Smooth muscle cell (in vitro differentiated cells): ENCODE measurements around the gene SOAT1. TPM values are rescaled to one million over a fixed set of nuclear protein-coding genes. Genes with fewer than 3 reads are reported as not detected.

ENCODE experiments used
- DNase-seq: peaks from one replicate; lab custom pipeline; 2025; ENCODE audit not compliant: unreplicated experiment; lab: John Stamatoyannopoulos, UW
- H2AFZ ChIP-seq: fragments of 200-600 bp; sonication (generic); 2 replicates; pipeline ENCODE4 v1.6.0; 2016; ENCODE audit warnings: antibody characterized with exemption, low read depth, mild to moderate bottlenecking
- H3F3A ChIP-seq: fragments of 200-600 bp; sonication (generic); 2 replicates; pipeline ENCODE4 v1.6.0; 2017; ENCODE audit warnings: antibody characterized with exemption, low read depth
- H3K27ac ChIP-seq: fragments of 200-600 bp; sonication (generic); 2 replicates; pipeline ENCODE4 v1.5.1; 2016; ENCODE audit warnings: low read depth, mild to moderate bottlenecking
- H3K27me3 ChIP-seq: fragments of 200-600 bp; sonication (generic); 2 replicates; pipeline ENCODE4 v1.6.1; 2016; ENCODE audit warnings: low read depth, mild to moderate bottlenecking
- H3K36me3 ChIP-seq: fragments of 200-600 bp; sonication (generic); 2 replicates; pipeline ENCODE4 v1.5.1; 2016; ENCODE audit warnings: low read depth
- H3K4me1 ChIP-seq: fragments of 200-600 bp; sonication (generic); 2 replicates; pipeline ENCODE4 v1.5.1; 2016; ENCODE audit warnings: low read depth
- H3K4me2 ChIP-seq: fragments of 200-600 bp; sonication (generic); 2 replicates; pipeline ENCODE4 v1.6.0; 2016; ENCODE audit warnings: mild to moderate bottlenecking
- H3K4me3 ChIP-seq: fragments of 200-600 bp; sonication (generic); 2 replicates; pipeline ENCODE4 v1.5.1; 2016; ENCODE audit warnings: mild to moderate bottlenecking
- H3K79me2 ChIP-seq: fragments of 200-600 bp; sonication (generic); 2 replicates; pipeline ENCODE4 v1.6.0; 2016; ENCODE audit warnings: low read depth, mild to moderate bottlenecking
- H3K9ac ChIP-seq: fragments of 200-600 bp; sonication (generic); 2 replicates; pipeline ENCODE4 v1.6.0; 2016; ENCODE audit warnings: low read depth
- H3K9me3 ChIP-seq: fragments of 200-600 bp; sonication (generic); replicated peaks from 2 replicates; pipeline ENCODE4 v1.5.1; 2016; ENCODE audit warnings: low read depth
- H4K20me1 ChIP-seq: fragments of 200-600 bp; sonication (generic); 2 replicates; pipeline ENCODE4 v1.6.0; 2016; ENCODE audit warnings: low read depth
- WGBS: methylation state at CpG from one replicate; pipeline ENCODE4 v1.1.7; 2016; ENCODE audit warnings: low lambda C conversion rate; 5-methylcytosine and 5-hydroxymethylcytosine counted together
- polyA plus RNA-seq: library from polyadenylated mRNA; unstranded; fragments of >200 nt; fragmentation: Nextera tagmentation; extraction: Ambion mirVana; gene quantifications from 2 replicates; pipeline ENCODE4 v1.2.1, GENCODE V29; 2016
- total RNA-seq: library from RNA; depleted of rRNA; stranded (reverse); fragments of >200 nt; gene quantifications from 2 replicates; pipeline ENCODE4 v1.2.3, GENCODE V29; 2014
- TF ChIP-seq, protein P1 (sequence below): fragments of 200-600 bp; sonication (generic); IDR thresholded peaks from 2 replicates; pipeline ENCODE4 v1.5.1; 2017; ENCODE audit warnings: borderline replicate concordance, mild to moderate bottlenecking, antibody characterized with exemption; ENCODE audit not compliant: insufficient read depth, poor library complexity, severe bottlenecking

The SOAT1 gene
- total and polyA plus RNA-seq, 2 experiments from 2014 or later, result 15.4 to 20.2 TPM

DNA sequence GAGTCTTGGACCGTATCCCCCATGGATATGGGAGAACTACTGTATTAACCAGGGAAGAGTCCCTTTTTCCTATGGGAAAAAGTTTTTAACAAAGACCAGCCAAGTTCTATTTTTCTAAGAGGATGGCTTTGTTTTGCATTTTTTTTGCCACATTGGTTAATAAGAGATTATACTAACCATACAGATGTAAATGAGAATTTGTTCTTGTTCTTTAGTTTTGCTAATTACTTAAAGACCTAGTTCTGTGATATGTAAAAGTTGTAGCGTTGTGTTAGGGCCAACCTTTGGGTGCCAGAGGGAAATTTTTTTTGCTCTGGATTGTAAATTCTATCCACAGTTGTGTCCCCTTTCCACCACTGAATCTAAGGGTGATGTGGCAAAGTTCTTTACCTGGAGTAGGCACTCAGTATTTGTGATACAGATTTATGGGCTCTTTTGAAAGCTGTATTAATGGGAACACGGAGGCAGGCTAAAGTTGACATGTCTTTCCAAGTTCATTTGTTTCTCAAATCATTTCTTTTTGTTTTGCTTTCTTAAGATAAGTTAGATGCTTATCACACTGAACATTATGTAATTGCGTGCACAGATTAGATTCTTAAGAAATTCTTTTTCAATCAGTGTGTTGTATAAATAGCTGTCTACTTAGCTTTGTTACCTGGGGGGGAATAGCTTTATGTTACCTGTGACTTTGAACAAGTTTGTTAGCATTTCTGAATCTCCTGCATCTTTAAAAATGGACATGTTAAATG is 2.9 kb downstream of the SOAT1 start:
- H3K36me3 ChIP-seq, result no peaks in the 10 kb centered on the region
- no peak overlapping the region for H3K27ac ChIP-seq

DNA sequence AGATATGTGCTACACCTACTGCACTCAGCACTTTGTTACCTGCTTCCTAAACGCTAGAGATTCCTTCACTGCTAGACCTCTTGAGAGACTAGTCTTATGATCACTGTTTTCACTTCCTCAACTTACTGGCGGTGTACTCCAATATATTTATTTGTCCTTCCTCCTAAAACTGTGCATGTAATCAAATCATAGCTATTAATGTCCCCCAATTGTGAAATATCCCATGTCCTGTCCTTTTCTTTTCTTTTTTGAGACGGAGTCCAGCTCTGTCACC is 3.4 kb downstream of the SOAT1 start:
- Histone ChIP-seq H3K36me3 (no peaks in the 10 kb centered on the region), H3K27ac (no peak overlapping the region), H4K20me1 (peaks cover 31% of the 10 kb centered on the region), H3K4me2 (no peak overlapping the region), H3F3A (peaks cover 3% of the 10 kb centered on the region), H3K9me3 (no peaks in the 10 kb centered on the region), H2AFZ (no peak overlapping the region), H3K4me1 (peaks cover 19% of the 10 kb centered on the region), H3K79me2 (peaks cover 44% of the 10 kb centered on the region), H3K9ac (no peak overlapping the region), H3K27me3 (no peaks in the 10 kb centered on the region), H3K4me3 (no peak overlapping the region)
- TF ChIP-seq, protein P1, sequence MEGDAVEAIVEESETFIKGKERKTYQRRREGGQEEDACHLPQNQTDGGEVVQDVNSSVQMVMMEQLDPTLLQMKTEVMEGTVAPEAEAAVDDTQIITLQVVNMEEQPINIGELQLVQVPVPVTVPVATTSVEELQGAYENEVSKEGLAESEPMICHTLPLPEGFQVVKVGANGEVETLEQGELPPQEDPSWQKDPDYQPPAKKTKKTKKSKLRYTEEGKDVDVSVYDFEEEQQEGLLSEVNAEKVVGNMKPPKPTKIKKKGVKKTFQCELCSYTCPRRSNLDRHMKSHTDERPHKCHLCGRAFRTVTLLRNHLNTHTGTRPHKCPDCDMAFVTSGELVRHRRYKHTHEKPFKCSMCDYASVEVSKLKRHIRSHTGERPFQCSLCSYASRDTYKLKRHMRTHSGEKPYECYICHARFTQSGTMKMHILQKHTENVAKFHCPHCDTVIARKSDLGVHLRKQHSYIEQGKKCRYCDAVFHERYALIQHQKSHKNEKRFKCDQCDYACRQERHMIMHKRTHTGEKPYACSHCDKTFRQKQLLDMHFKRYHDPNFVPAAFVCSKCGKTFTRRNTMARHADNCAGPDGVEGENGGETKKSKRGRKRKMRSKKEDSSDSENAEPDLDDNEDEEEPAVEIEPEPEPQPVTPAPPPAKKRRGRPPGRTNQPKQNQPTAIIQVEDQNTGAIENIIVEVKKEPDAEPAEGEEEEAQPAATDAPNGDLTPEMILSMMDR, result no peak
- no peak for DNase-seq
- WGBS, result 87% methylated on average over 3 of the region's 3 CpGs

More for the DNA sequence above, 2.9 kb downstream of the SOAT1 start:
- H3K4me2 ChIP-seq, result no peak overlapping the region
- WGBS, result 74% methylated on average over 4 of the region's 4 CpGs
- peaks cover 40% of the 10 kb centered on the region for H3K79me2 ChIP-seq
- TF ChIP-seq, protein P1, result no peak
- H3K27me3 ChIP-seq, result no peaks in the 10 kb centered on the region
- H3K9me3 ChIP-seq, result no peaks in the 10 kb centered on the region
- peaks cover 3% of the 10 kb centered on the region for H3F3A ChIP-seq
- peaks cover 19% of the 10 kb centered on the region for H3K4me1 ChIP-seq
- H3K4me3 ChIP-seq, result no peak overlapping the region
- H3K9ac ChIP-seq, result no peak overlapping the region
- H4K20me1 ChIP-seq, result peaks cover 31% of the 10 kb centered on the region
- DNase-seq, result no peak
- H2AFZ ChIP-seq, result no peak overlapping the region

DNA sequence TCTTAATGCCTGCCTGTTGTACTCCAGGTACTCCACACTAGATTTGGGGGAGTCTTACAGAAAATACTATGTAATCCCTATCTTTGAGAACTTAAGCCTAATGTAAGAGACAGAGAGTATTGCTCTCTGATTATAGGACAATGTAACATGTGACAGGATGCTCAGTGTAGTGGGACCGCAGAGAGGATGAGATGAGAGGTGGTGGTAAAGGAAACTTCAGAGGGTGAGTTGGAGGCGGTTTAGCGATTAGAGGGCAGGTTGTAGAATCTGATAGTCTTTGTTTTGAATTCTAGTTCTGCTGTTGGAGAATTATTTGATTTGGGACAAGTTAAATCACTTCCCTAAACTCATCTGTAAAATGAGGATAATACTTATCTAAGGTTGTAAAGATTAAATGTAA is 5.4 kb downstream of the SOAT1 start:
- no peak for DNase-seq
- H3K4me1 ChIP-seq, result peaks cover 14% of the 10 kb centered on the region
- no peak overlapping the region for H3K9ac ChIP-seq
- H2AFZ ChIP-seq, result no peak overlapping the region
- H3K79me2 ChIP-seq, result peaks cover 45% of the 10 kb centered on the region
- H4K20me1 ChIP-seq, result peaks cover 36% of the 10 kb centered on the region
- H3K4me2 ChIP-seq, result no peak overlapping the region
- H3K27me3 ChIP-seq, result no peaks in the 10 kb centered on the region
- no peak overlapping the region for H3K27ac ChIP-seq
- TF ChIP-seq, protein P1, result no peak
- WGBS, result over 99% methylated on average over 3 of the region's 3 CpGs
- H3K36me3 ChIP-seq, result no peaks in the 10 kb centered on the region
- peaks cover 3% of the 10 kb centered on the region for H3F3A ChIP-seq
- no peak overlapping the region for H3K4me3 ChIP-seq
- H3K9me3 ChIP-seq, result no peaks in the 10 kb centered on the region

DNA sequence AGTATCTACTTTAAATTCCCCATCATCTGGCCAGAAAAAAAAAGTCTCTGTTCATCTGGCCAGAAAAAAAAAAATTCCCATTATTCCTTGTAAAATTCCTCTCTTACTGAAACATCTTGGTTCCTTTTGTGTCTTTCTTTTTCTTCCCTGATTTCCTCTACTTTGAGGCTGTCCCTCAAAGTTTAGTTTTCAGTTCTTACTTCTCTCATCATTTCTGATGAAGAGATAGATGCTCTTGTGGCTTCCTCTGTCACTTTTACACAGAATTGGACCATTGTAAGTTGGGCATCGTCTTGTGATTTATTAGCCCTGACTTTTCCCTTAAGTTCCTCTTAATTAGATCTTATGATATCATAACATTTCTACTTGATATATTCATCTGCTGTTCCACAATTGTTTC is 6.5 kb downstream of the SOAT1 start:
- Histone ChIP-seq H3F3A (peaks cover 3% of the 10 kb centered on the region), H3K9ac (no peak overlapping the region), H3K4me2 (no peak overlapping the region), H2AFZ (no peak overlapping the region), H3K4me3 (no peak overlapping the region), H3K36me3 (no peaks in the 10 kb centered on the region), H3K27ac (no peak overlapping the region), H3K27me3 (no peaks in the 10 kb centered on the region), H3K9me3 (no peaks in the 10 kb centered on the region), H4K20me1 (peaks cover 35% of the 10 kb centered on the region), H3K79me2 (peaks cover 45% of the 10 kb centered on the region), H3K4me1 (peaks cover 3% of the 10 kb centered on the region)
- no peak for DNase-seq
- WGBS, result 94% methylated on average over 1 of the region's 1 CpG
- TF ChIP-seq, protein P1, result no peak
